Smooth muscle cell (in vitro differentiated cells): Measurements from ENCODE around the gene CRTC1. TPM values are rescaled to one million over a fixed set of nuclear protein-coding genes. Genes with fewer than 3 reads are reported as not detected.

Experiments used
- DNase-seq: peaks from one replicate; lab custom pipeline; 2025; ENCODE audit not compliant: unreplicated experiment; lab: John Stamatoyannopoulos, UW
- H2AFZ ChIP-seq: fragments of 200-600 bp; sonication (generic); 2 replicates; pipeline ENCODE4 v1.6.0; 2016; ENCODE audit warnings: antibody characterized with exemption, low read depth, mild to moderate bottlenecking
- H3F3A ChIP-seq: fragments of 200-600 bp; sonication (generic); 2 replicates; pipeline ENCODE4 v1.6.0; 2017; ENCODE audit warnings: antibody characterized with exemption, low read depth
- H3K27ac ChIP-seq: fragments of 200-600 bp; sonication (generic); 2 replicates; pipeline ENCODE4 v1.5.1; 2016; ENCODE audit warnings: low read depth, mild to moderate bottlenecking
- H3K27me3 ChIP-seq: fragments of 200-600 bp; sonication (generic); 2 replicates; pipeline ENCODE4 v1.6.1; 2016; ENCODE audit warnings: low read depth, mild to moderate bottlenecking
- H3K36me3 ChIP-seq: fragments of 200-600 bp; sonication (generic); 2 replicates; pipeline ENCODE4 v1.5.1; 2016; ENCODE audit warnings: low read depth
- H3K4me1 ChIP-seq: fragments of 200-600 bp; sonication (generic); 2 replicates; pipeline ENCODE4 v1.5.1; 2016; ENCODE audit warnings: low read depth
- H3K4me2 ChIP-seq: fragments of 200-600 bp; sonication (generic); 2 replicates; pipeline ENCODE4 v1.6.0; 2016; ENCODE audit warnings: mild to moderate bottlenecking
- H3K4me3 ChIP-seq: fragments of 200-600 bp; sonication (generic); 2 replicates; pipeline ENCODE4 v1.5.1; 2016; ENCODE audit warnings: mild to moderate bottlenecking
- H3K79me2 ChIP-seq: fragments of 200-600 bp; sonication (generic); 2 replicates; pipeline ENCODE4 v1.6.0; 2016; ENCODE audit warnings: low read depth, mild to moderate bottlenecking
- H3K9ac ChIP-seq: fragments of 200-600 bp; sonication (generic); 2 replicates; pipeline ENCODE4 v1.6.0; 2016; ENCODE audit warnings: low read depth
- H3K9me3 ChIP-seq: fragments of 200-600 bp; sonication (generic); replicated peaks from 2 replicates; pipeline ENCODE4 v1.5.1; 2016; ENCODE audit warnings: low read depth
- H4K20me1 ChIP-seq: fragments of 200-600 bp; sonication (generic); 2 replicates; pipeline ENCODE4 v1.6.0; 2016; ENCODE audit warnings: low read depth
- WGBS: methylation state at CpG from one replicate; pipeline ENCODE4 v1.1.7; 2016; ENCODE audit warnings: low lambda C conversion rate; 5-methylcytosine and 5-hydroxymethylcytosine counted together
- polyA plus RNA-seq: library from polyadenylated mRNA; unstranded; fragments of >200 nt; fragmentation: Nextera tagmentation; extraction: Ambion mirVana; gene quantifications from 2 replicates; pipeline ENCODE4 v1.2.1, GENCODE V29; 2016
- total RNA-seq: library from RNA; depleted of rRNA; stranded (reverse); fragments of >200 nt; gene quantifications from 2 replicates; pipeline ENCODE4 v1.2.3, GENCODE V29; 2014
- TF ChIP-seq, protein P1 (sequence below): fragments of 200-600 bp; sonication (generic); IDR thresholded peaks from 2 replicates; pipeline ENCODE4 v1.5.1; 2017; ENCODE audit warnings: borderline replicate concordance, mild to moderate bottlenecking, antibody characterized with exemption; ENCODE audit not compliant: insufficient read depth, poor library complexity, severe bottlenecking

The CRTC1 gene
- total and polyA plus RNA-seq, 2 experiments from 2014 or later = 1.6 to 3.1 TPM

DNA sequence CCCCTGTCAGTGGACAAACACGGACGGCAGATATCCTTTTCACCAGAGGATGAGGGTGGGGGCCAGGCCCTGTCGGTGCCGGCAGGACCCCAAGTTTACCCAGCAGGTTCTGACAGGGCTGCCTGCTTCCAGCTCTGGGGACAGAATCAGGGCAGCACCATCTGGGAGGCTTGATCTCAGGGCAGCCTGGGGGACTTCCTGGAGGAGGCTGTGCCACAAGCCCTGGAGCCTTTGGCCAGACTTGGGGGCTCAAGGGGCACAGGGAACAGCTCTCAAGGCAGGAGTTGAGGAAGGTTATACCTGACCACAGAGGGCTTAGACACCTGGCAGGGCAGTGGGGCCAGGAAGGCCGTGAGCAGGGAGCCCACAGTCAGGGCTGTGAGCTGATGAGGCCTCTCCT, 62.5 kb downstream of the CRTC1 start:
- no peaks in the 10 kb centered on the region for H3K79me2 ChIP-seq
- H3K9me3 ChIP-seq = no peaks in the 10 kb centered on the region
- no peak overlapping the region for H3K4me2 ChIP-seq
- peaks cover 5% of the 10 kb centered on the region for H3K4me1 ChIP-seq
- H3K27me3 ChIP-seq = no peaks in the 10 kb centered on the region
- no peaks in the 10 kb centered on the region for H3K36me3 ChIP-seq
- H3K4me3 ChIP-seq = no peak overlapping the region
- TF ChIP-seq, protein P1, sequence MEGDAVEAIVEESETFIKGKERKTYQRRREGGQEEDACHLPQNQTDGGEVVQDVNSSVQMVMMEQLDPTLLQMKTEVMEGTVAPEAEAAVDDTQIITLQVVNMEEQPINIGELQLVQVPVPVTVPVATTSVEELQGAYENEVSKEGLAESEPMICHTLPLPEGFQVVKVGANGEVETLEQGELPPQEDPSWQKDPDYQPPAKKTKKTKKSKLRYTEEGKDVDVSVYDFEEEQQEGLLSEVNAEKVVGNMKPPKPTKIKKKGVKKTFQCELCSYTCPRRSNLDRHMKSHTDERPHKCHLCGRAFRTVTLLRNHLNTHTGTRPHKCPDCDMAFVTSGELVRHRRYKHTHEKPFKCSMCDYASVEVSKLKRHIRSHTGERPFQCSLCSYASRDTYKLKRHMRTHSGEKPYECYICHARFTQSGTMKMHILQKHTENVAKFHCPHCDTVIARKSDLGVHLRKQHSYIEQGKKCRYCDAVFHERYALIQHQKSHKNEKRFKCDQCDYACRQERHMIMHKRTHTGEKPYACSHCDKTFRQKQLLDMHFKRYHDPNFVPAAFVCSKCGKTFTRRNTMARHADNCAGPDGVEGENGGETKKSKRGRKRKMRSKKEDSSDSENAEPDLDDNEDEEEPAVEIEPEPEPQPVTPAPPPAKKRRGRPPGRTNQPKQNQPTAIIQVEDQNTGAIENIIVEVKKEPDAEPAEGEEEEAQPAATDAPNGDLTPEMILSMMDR = no peak
- peaks cover 3% of the 10 kb centered on the region for H3F3A ChIP-seq
- H4K20me1 ChIP-seq = peaks cover 48% of the 10 kb centered on the region
- H3K27ac ChIP-seq = no peak overlapping the region
- no peak overlapping the region for H2AFZ ChIP-seq
- no peak overlapping the region for H3K9ac ChIP-seq
- WGBS = 92% methylated on average over 5 of the region's 5 CpGs
- no peak for DNase-seq

DNA sequence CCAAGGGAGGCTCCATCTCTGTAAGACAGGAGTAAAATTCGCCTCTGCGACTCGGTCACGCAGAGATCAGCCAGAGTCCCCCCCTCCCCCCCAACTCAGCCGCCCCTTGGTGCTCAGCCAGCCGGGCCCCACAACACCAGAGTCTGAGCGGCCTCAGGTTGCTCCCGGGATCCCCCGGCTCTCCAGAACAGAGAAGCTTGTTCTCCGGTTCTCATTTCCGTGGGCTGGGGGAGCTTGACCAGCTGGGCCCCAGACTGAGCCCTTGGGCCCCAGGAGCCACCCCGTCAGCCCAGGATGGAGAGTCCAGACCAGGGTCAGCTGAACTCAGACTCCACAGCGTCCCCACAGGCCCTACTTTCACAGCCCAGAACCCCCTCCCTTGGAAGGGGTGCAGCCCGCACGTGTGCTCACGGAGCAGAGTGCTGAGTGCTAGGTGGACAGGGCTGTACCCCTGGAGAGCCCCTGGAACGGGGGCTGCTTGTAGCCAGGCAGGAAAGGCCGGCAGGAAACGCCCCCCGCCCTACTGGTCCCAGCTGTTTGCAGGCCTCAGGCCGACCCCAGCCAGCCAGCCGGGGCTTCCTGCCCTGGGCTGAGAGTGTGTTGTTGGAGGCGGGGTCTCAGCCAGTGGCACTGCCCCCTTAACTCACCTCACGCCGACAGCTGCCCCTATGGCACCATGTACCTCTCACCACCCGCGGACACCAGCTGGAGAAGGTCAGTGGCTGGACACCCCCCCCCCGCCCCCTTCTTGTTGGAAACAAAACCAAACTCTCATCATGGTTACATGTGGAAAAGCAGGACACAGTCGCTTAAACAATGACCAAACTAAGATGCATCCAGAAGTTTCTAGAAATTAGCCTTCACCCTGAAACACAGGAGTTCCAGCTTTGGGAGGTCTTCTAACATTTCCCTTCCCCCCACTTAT, 63.2 kb downstream of the CRTC1 start:
- H3K36me3 ChIP-seq = no peaks in the 10 kb centered on the region
- no peak for DNase-seq
- H3K9me3 ChIP-seq = no peaks in the 10 kb centered on the region
- 85% methylated on average over 26 of the region's 29 CpGs for WGBS
- H3K4me1 ChIP-seq = peaks cover 5% of the 10 kb centered on the region
- H3K27me3 ChIP-seq = no peaks in the 10 kb centered on the region
- H3K27ac ChIP-seq = no peak overlapping the region
- H2AFZ ChIP-seq = no peak overlapping the region
- H3F3A ChIP-seq = peaks cover 3% of the 10 kb centered on the region
- H4K20me1 ChIP-seq = peaks cover 41% of the 10 kb centered on the region
- H3K4me2 ChIP-seq = no peak overlapping the region
- no peak overlapping the region for H3K4me3 ChIP-seq
- no peaks in the 10 kb centered on the region for H3K79me2 ChIP-seq
- TF ChIP-seq, protein P1 = no peak
- H3K9ac ChIP-seq = no peak overlapping the region

DNA sequence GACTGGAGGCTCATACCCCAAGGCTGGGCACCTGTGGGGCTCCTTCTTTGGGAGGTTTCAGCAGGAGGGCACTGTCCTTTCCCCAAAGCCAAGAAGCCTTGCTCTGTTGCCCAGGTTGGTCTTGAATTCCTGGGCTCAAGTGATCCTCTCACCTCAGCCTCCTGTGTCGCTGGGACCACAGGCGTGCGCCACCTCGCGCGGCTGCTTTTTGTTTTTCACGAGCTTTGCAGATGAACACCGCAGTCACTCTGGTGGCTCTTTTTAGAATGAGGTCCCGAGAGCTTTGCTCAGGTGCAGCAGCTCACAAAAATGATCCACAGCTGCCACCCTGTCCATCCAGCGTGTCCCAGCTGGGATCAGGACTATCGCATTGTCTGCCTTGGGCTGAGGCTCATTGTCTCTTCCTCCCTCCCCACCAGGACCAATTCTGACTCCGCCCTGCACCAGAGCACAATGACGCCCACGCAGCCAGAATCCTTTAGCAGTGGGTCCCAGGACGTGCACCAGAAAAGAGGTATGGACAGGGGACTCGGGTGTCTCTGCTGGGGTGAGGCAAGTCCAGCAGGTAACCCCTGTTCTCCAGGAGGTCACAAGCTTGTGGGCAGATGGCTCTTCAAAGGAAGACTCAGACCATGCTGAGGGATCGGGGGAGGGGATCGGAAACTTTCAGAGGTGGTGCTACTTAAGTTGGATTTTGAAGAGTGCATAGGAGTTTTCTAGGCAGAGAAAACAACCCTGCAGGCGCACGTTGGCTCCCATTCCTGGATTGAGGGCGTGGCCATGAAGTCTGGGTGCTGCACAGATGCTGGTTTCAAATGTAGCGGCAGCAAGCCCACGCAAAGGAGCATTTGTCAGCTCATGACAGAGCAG, 66.1 kb downstream of the CRTC1 start:
- no peaks in the 10 kb centered on the region for H3F3A ChIP-seq
- peaks cover 5% of the 10 kb centered on the region for H3K4me1 ChIP-seq
- WGBS = 90% methylated on average over 23 of the region's 23 CpGs
- H3K4me2 ChIP-seq = no peak overlapping the region
- no peak overlapping the region for H3K4me3 ChIP-seq
- H3K27ac ChIP-seq = no peak overlapping the region
- H2AFZ ChIP-seq = no peak overlapping the region
- no peak overlapping the region for H3K9ac ChIP-seq
- TF ChIP-seq, protein P1 = no peak
- no peaks in the 10 kb centered on the region for H3K36me3 ChIP-seq
- H3K9me3 ChIP-seq = no peaks in the 10 kb centered on the region
- H4K20me1 ChIP-seq = peaks cover 12% of the 10 kb centered on the region
- H3K27me3 ChIP-seq = no peaks in the 10 kb centered on the region
- no peaks in the 10 kb centered on the region for H3K79me2 ChIP-seq
- DNase-seq = no peak
